ENCODE data around the gene PDS5B. TPM values are rescaled to one million over a fixed set of nuclear protein-coding genes. Genes with fewer than 3 reads are reported as not detected.

The PDS5B gene
- total and polyA plus RNA-seq, 2 of the 8 experiments (the other 6 are each of a cell fraction or from before 2014, with no cell fraction given) = 5.5 to 54.6 TPM

GRCh38 chr13:32804673-32805230 is 218.5 kb downstream of the PDS5B start:
- no peak overlapping the region for H3K4me2 ChIP-seq (ENCODE audit: insufficient read depth in 1 of 2, low read depth in 2 of 2, low read length in 2 of 2)
- no peak overlapping the region for H4K8ac ChIP-seq (ENCODE audit: extremely low read depth, insufficient read depth, low read length)
- no peak overlapping the region for H2BK15ac ChIP-seq (ENCODE audit: low read length)
- no peak overlapping the region for H3K4ac ChIP-seq (replicated peaks; ENCODE audit: insufficient read length, low read depth, low read length)
- no peak overlapping the region for H3K18ac ChIP-seq (ENCODE audit: extremely low read depth, low read length)
- WGBS, 2 experiments (ENCODE audit: extremely low coverage in 1 of 2, insufficient coverage in 1 of 2, insufficient read length in 1 of 2, insufficient replicate concordance in 2 of 2, low coverage in 1 of 2, low lambda C conversion rate in 2 of 2, missing lambda C conversion rate in 1 of 2) = 67% methylated on average over 5 of the region's 5 CpGs; no CpG with 5 or more reads in 1 of the 2 experiments
- H2AK5ac ChIP-seq (ENCODE audit: low read depth, low read length) = no peak overlapping the region
- H3K9me3 ChIP-seq (ENCODE audit: insufficient read depth in 2 of 2, low read depth in 1 of 2, low read length in 1 of 2) = 0 out of 4 replicates have a peak, but pooled peaks cover 0 to 2% of the 10 kb centered on the region in 2 experiments
- no peak overlapping the region for H3K27ac ChIP-seq (ENCODE audit: low read depth, low read length)
- no peak for FAIRE-seq
- H2BK5ac ChIP-seq (ENCODE audit: low read depth, low read length) = no peak overlapping the region
- no peak overlapping the region for H3K9ac ChIP-seq (replicated peaks in 1 of 4; ENCODE audit: extremely low read depth in 1 of 4, low read depth in 3 of 4, low read length in 3 of 4)
- no peaks in the 10 kb centered on the region for H3K27me3 ChIP-seq (replicated peaks in 1 of 4; ENCODE audit: control insufficient read depth in 3 of 4, extremely low read depth in 1 of 4, insufficient read depth in 3 of 4, low read length in 3 of 4)
- no peak for DNase-seq (ENCODE audit: low read depth in 1 of 2, low spot score in 2 of 2)
- no peak overlapping the region for H4K91ac ChIP-seq (replicated peaks; ENCODE audit: insufficient read length, low read length)
- H3K56ac ChIP-seq (replicated peaks; ENCODE audit: insufficient read length, low read depth, low read length) = no peak overlapping the region
- H3K23me2 ChIP-seq (ENCODE audit: low read depth, low read length) = no peaks in the 10 kb centered on the region
- ChIA-PET CTCF (ENCODE audit: partially characterized antibody) (interaction anchor here (0.7 to 1.2 kb wide), 5 partner anchors 9 to 81 kb away, joined by 3 to 5 read pairs (median 4); no protein-coding TSS in a partner anchor), POLR2A (ENCODE audit: partially characterized antibody) (no interaction called here)
- no peak overlapping the region for H2AFZ ChIP-seq (ENCODE audit: low read length)
- no peak overlapping the region for H2BK20ac ChIP-seq (ENCODE audit: low read length)
- no peak overlapping the region for H3K14ac ChIP-seq (ENCODE audit: insufficient read length)
- H2BK12ac ChIP-seq (ENCODE audit: low read depth, low read length) = no peak overlapping the region
- H2BK120ac ChIP-seq (replicated peaks; ENCODE audit: low read depth, low read length) = no peak overlapping the region
- no peaks in the 10 kb centered on the region for H3K36me3 ChIP-seq (ENCODE audit: control insufficient read depth in 2 of 4, insufficient read depth in 4 of 4, low read length in 3 of 4)
- no peaks in the 10 kb centered on the region for H4K20me1 ChIP-seq (replicated peaks in 1 of 2; ENCODE audit: control insufficient read depth in 1 of 2, insufficient read depth in 2 of 2, low read length in 2 of 2)
- no peak overlapping the region for H3K23ac ChIP-seq (ENCODE audit: insufficient read length)
- no peak overlapping the region for H4K5ac ChIP-seq (ENCODE audit: insufficient read length, low read depth, low read length)
- H3K79me2 ChIP-seq (ENCODE audit: control insufficient read depth in 1 of 2, insufficient read depth in 2 of 2, low read length in 2 of 2) = no peaks in the 10 kb centered on the region
- H3K4me3 ChIP-seq (ENCODE audit: extremely low read depth in 1 of 4, insufficient read depth in 2 of 4, low read depth in 3 of 4, low read length in 4 of 4) = no peak overlapping the region
- H3K4me1 ChIP-seq (replicated peaks in 1 of 4; ENCODE audit: control insufficient read depth in 3 of 4, insufficient read depth in 4 of 4, low read length in 3 of 4) = no peaks in the 10 kb centered on the region
- no peak for TF ChIP-seq KDM5A (IDR thresholded peaks at IDR 0.05; ENCODE audit: low read length)
- no peak for TF ChIP-seq CHD2 (IDR thresholded peaks at IDR 0.05; ENCODE audit: low read length)
- no peak for TF ChIP-seq NANOG (IDR thresholded peaks at IDR 0.05; ENCODE audit: insufficient read depth, low read depth, low read length, poor library complexity, severe bottlenecking)
- no peak for TF ChIP-seq RBBP5 (IDR thresholded peaks at IDR 0.05; ENCODE audit: borderline replicate concordance, low read depth, low read length)
- H3K79me1 ChIP-seq (ENCODE audit: low read depth, low read length) = no peaks in the 10 kb centered on the region

All from H1 (cell line).